Neural cell (in vitro differentiated cells): Measurements from ENCODE around the gene RPL10A. TPM values are rescaled to one million over a fixed set of nuclear protein-coding genes. Genes with fewer than 3 reads are reported as not detected.

Experiments used
- H2AFZ ChIP-seq: fragments of 200-600, 300-800 bp; sonication (generic), shearing (Covaris generic); 2 replicates; pipeline ENCODE4 v1.6.0; 2014; ENCODE audit warnings: low read depth, mild to moderate bottlenecking, antibody characterized with exemption, low read length, moderate library complexity
- H3F3A ChIP-seq: fragments of 200-600 bp; shearing (Covaris generic); 2 replicates; pipeline ENCODE4 v1.6.1; 2016; ENCODE audit warnings: mild to moderate bottlenecking, moderate library complexity, mixed read lengths, antibody characterized with exemption, low read length; ENCODE audit not compliant: insufficient read depth, poor library complexity, severe bottlenecking
- H3K27ac ChIP-seq: fragments of 200-600, 300-800 bp; sonication (generic), shearing (Covaris generic); 2 replicates; pipeline ENCODE4 v1.5.1; 2014; ENCODE audit warnings: mild to moderate bottlenecking, low read length, moderate library complexity
- H3K27me3 ChIP-seq: fragments of 300-800, 200-600 bp; sonication (generic), shearing (Covaris generic); 2 replicates; pipeline ENCODE4 v1.6.0; 2014; ENCODE audit warnings: mild to moderate bottlenecking, low read depth, low read length, moderate library complexity; ENCODE audit not compliant: insufficient read depth
- H3K36me3 ChIP-seq: fragments of 300-800, 200-600 bp; sonication (generic), shearing (Covaris generic); 2 replicates; pipeline ENCODE4 v1.5.1; 2014; ENCODE audit warnings: mild to moderate bottlenecking, antibody characterized with exemption, low read length, moderate library complexity; ENCODE audit not compliant: insufficient read depth
- H3K4me2 ChIP-seq: fragments of 300-800, 200-600 bp; sonication (generic), shearing (Covaris generic); 2 replicates; pipeline ENCODE4 v1.6.0; 2014; ENCODE audit warnings: mild to moderate bottlenecking, low read length
- H3K4me3 ChIP-seq: fragments of 300-800, 200-600 bp; sonication (generic), shearing (Covaris generic); 2 replicates; pipeline ENCODE4 v1.5.1; 2014; ENCODE audit warnings: mild to moderate bottlenecking, low read length, moderate library complexity
- H3K79me2 ChIP-seq: fragments of 200-600 bp; shearing (Covaris generic); replicated peaks from 2 replicates; pipeline ENCODE4 v1.6.0; 2014; ENCODE audit warnings: mild to moderate bottlenecking, low read length, moderate library complexity; ENCODE audit not compliant: insufficient read depth
- H3K9ac ChIP-seq: fragments of 300-800, 200-600 bp; sonication (generic), shearing (Covaris generic); 2 replicates; pipeline ENCODE4 v1.6.1; 2016; ENCODE audit warnings: mild to moderate bottlenecking, low read length, mixed read lengths
- H3K9me2 ChIP-seq: fragments of 200-600 bp; shearing (Covaris generic); 2 replicates; pipeline ENCODE4 v1.6.1; 2016; ENCODE audit warnings: mild to moderate bottlenecking, low read length, mixed read lengths; ENCODE audit not compliant: insufficient read depth
- H3K9me3 ChIP-seq: fragments of 200-600, 300-800 bp; sonication (generic), shearing (Covaris generic); 2 replicates; pipeline ENCODE4 v1.6.1; 2016; ENCODE audit warnings: mild to moderate bottlenecking, mixed run types, low read length, moderate library complexity, mixed read lengths
- H4K20me1 ChIP-seq: fragments of 200-600 bp; shearing (Covaris generic); 2 replicates; pipeline ENCODE4 v1.6.1; 2016; ENCODE audit warnings: mild to moderate bottlenecking, mixed run types; ENCODE audit not compliant: insufficient read depth
- EP300 ChIP-seq: fragments of 450-650 bp; conservative IDR thresholded peaks from 2 replicates; pipeline ENCODE4 v1.6.1; 2014; ENCODE audit warnings: antibody characterized with exemption, mild to moderate bottlenecking, moderate library complexity; ENCODE audit not compliant: poor library complexity, severe bottlenecking
- EZH2 ChIP-seq: fragments of 200-600, 300-800 bp; shearing (Covaris generic), sonication (generic); IDR thresholded peaks from 2 replicates; pipeline ENCODE4 v1.6.1; 2014; ENCODE audit warnings: antibody characterized with exemption, low read length, borderline replicate concordance, mild to moderate bottlenecking; ENCODE audit not compliant: insufficient read depth, poor library complexity, severe bottlenecking
- MXI1 ChIP-seq: fragments of 450-650 bp; conservative IDR thresholded peaks from 2 replicates; pipeline ENCODE4 v1.6.1; 2014; ENCODE audit warnings: antibody characterized with exemption, mild to moderate bottlenecking; ENCODE audit not compliant: poor library complexity, severe bottlenecking
- POLR2AphosphoS5 ChIP-seq: IDR thresholded peaks from 2 replicates; pipeline ENCODE4 v1.6.1; 2012
- RAD21 ChIP-seq: fragments of 450-650 bp; conservative IDR thresholded peaks from 2 replicates; pipeline ENCODE4 v1.6.1; 2014; ENCODE audit warnings: antibody characterized with exemption, mild to moderate bottlenecking, moderate library complexity
- SMC3 ChIP-seq: fragments of 450-650 bp; conservative IDR thresholded peaks from 2 replicates; pipeline ENCODE4 v1.6.1; 2014; ENCODE audit warnings: antibody characterized with exemption, mild to moderate bottlenecking, moderate library complexity; ENCODE audit not compliant: poor library complexity
- TAF1 ChIP-seq: IDR thresholded peaks from 2 replicates; pipeline ENCODE4 v1.6.1; 2012; ENCODE audit warnings: low read depth
- polyA plus RNA-seq: library from polyadenylated mRNA; depleted of rRNA; stranded (reverse); fragments of >200 nt; gene quantifications from 2 replicates; pipeline ENCODE4 v1.2.3, GENCODE V29; 2014
- TF ChIP-seq, protein P1 (sequence below): fragments of 450-650 bp; IDR thresholded peaks from 2 replicates; pipeline ENCODE4 v1.5.1; 2014; ENCODE audit warnings: antibody characterized with exemption, mild to moderate bottlenecking, moderate library complexity; ENCODE audit not compliant: poor library complexity, severe bottlenecking
- TF ChIP-seq, protein P2 (sequence below): IDR thresholded peaks from 2 replicates; pipeline ENCODE4 v1.6.1; 2012; ENCODE audit warnings: borderline replicate concordance

The RPL10A gene
- polyA plus RNA-seq, 1 donor from 2014 or later, result 1,049 TPM

DNA sequence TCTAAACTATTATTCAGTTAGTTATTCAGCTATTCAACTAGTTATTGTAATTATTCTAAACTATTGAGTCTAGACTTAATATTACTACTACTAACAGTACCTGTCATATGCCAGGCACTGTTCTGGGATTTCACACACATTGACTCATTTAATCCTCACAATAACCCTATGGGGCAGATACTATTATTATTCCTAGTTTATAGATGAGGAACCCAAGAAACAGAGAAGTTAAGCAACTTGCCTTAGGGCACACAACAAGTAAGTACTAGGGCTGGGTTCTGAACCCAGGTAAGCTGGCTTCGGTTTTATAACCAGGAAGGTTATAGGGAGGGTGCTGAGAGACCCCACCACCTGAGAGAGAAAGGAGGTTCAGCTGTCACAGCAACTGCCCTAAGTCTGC is 20.9 kb downstream of the RPL10A start:
- Histone ChIP-seq H3K27me3 (no peaks in the 10 kb centered on the region), H3F3A (no peaks in the 10 kb centered on the region), H3K4me3 (no peak overlapping the region), H3K79me2 (no peaks in the 10 kb centered on the region), H3K36me3 (no peaks in the 10 kb centered on the region), H4K20me1 (no peaks in the 10 kb centered on the region), H2AFZ (no peak overlapping the region), H3K9me2 (no peaks in the 10 kb centered on the region), H3K9ac (no peak overlapping the region), H3K9me3 (no peaks in the 10 kb centered on the region), H3K4me2 (no peak overlapping the region), H3K27ac (no peak overlapping the region)
- TF ChIP-seq, protein P1, sequence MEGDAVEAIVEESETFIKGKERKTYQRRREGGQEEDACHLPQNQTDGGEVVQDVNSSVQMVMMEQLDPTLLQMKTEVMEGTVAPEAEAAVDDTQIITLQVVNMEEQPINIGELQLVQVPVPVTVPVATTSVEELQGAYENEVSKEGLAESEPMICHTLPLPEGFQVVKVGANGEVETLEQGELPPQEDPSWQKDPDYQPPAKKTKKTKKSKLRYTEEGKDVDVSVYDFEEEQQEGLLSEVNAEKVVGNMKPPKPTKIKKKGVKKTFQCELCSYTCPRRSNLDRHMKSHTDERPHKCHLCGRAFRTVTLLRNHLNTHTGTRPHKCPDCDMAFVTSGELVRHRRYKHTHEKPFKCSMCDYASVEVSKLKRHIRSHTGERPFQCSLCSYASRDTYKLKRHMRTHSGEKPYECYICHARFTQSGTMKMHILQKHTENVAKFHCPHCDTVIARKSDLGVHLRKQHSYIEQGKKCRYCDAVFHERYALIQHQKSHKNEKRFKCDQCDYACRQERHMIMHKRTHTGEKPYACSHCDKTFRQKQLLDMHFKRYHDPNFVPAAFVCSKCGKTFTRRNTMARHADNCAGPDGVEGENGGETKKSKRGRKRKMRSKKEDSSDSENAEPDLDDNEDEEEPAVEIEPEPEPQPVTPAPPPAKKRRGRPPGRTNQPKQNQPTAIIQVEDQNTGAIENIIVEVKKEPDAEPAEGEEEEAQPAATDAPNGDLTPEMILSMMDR, result no peak
- TF ChIP-seq SMC3 (no peak), EP300 (no peak), POLR2AphosphoS5 (no peak)

DNA sequence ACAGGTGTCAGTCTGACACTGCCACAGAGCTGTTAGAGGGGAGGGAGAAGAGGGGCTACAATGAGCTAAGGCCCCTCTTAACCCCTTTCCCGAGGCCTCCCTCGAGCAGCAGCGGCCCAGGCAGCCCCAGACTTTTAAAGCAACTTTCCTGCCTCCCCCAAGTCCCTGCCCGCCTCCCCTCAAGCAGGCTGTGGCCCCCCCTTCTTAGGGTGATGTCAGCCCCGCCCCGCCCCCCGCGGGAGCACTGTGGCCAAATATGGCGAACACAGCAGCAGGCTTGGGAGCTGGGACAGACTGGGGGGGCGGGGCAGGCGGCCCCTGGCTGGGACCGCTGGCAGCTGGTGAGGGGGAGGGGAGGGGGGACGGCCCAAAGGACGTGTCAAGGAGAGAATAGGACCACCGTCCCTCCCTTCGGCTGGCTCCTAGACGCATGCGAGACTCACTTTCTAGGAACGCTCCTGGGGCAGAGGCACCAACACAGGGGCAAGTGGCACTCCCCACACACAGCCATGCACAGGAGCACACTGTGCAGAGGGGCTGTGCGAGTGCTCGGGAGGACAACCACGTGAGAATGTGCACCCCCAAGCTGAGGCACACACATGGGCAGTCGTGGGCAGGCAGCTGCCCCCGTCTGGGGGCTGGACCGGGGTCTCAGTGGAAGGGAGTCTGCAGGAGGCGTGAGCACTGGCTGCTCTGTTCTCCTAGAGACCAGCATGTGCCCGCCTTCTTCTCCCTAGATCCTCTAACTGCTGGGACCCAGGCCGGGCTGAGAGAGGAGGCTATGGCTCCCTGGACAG is 22.0 kb downstream of the RPL10A start:
- no peaks in the 10 kb centered on the region for H3K79me2 ChIP-seq
- peak overlapping the region; percentile 13 for H3K9ac ChIP-seq

More for the DNA sequence above, 22.0 kb downstream of the RPL10A start:
- no peak overlapping the region for H3K27ac ChIP-seq
- H3K4me2 ChIP-seq, result no peak overlapping the region
- H3K27me3 ChIP-seq, result no peaks in the 10 kb centered on the region
- H2AFZ ChIP-seq, result no peak overlapping the region
- H3K9me3 ChIP-seq, result no peaks in the 10 kb centered on the region
- no peaks in the 10 kb centered on the region for H3K9me2 ChIP-seq
- TF ChIP-seq, protein P1, result no peak
- TF ChIP-seq TAF1 (no peak), SMC3 (no peak), MXI1 (no peak), EZH2 (no peak), EP300 (no peak), POLR2AphosphoS5 (no peak), RAD21 (no peak)
- TF ChIP-seq, protein P2, sequence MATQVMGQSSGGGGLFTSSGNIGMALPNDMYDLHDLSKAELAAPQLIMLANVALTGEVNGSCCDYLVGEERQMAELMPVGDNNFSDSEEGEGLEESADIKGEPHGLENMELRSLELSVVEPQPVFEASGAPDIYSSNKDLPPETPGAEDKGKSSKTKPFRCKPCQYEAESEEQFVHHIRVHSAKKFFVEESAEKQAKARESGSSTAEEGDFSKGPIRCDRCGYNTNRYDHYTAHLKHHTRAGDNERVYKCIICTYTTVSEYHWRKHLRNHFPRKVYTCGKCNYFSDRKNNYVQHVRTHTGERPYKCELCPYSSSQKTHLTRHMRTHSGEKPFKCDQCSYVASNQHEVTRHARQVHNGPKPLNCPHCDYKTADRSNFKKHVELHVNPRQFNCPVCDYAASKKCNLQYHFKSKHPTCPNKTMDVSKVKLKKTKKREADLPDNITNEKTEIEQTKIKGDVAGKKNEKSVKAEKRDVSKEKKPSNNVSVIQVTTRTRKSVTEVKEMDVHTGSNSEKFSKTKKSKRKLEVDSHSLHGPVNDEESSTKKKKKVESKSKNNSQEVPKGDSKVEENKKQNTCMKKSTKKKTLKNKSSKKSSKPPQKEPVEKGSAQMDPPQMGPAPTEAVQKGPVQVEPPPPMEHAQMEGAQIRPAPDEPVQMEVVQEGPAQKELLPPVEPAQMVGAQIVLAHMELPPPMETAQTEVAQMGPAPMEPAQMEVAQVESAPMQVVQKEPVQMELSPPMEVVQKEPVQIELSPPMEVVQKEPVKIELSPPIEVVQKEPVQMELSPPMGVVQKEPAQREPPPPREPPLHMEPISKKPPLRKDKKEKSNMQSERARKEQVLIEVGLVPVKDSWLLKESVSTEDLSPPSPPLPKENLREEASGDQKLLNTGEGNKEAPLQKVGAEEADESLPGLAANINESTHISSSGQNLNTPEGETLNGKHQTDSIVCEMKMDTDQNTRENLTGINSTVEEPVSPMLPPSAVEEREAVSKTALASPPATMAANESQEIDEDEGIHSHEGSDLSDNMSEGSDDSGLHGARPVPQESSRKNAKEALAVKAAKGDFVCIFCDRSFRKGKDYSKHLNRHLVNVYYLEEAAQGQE, result no peak
- H3K36me3 ChIP-seq, result no peaks in the 10 kb centered on the region
- no peaks in the 10 kb centered on the region for H4K20me1 ChIP-seq
- no peak overlapping the region for H3K4me3 ChIP-seq
- no peaks in the 10 kb centered on the region for H3F3A ChIP-seq
